ENCODE measurements around the gene SCGB1D4.
"Not testable (repeated sequence)": the region's sequence is repeated elsewhere in the genome, so short reads cannot be mapped to it uniquely, and the experiment has no call there.

The SCGB1D4 gene

GRCh38 chr11:62298975-62299374 lies at the start of gene SCGB1D4:
SCGB1D4 (minus strand) TSS chr11:62299075; CDS start chr11:62299010, 65 bp downstream.
- no peak for DNase-seq (ENCODE audit: low spot score)

DNA sequence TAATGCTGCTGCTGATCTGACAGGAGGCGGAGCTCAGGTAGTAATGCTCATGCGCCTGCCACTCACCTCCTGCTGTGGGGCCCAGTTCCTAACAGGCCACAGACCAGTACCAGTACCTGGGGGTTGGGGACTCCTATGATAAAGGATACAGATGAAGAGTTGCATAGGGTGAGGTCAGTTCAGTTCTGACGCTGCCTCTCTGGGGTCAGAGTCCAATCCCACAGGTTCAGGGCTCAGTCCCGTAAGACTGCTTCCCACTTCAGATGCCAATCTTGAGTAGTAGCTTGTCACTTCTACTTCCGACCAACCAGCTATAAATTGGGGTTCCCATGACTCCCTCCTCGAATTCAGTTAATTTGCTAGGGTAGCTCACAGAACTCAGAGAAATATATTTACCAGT lies 47.0 kb upstream of the SCGB1D4 start:
- no peak for DNase-seq (ENCODE audit: low spot score)

DNA sequence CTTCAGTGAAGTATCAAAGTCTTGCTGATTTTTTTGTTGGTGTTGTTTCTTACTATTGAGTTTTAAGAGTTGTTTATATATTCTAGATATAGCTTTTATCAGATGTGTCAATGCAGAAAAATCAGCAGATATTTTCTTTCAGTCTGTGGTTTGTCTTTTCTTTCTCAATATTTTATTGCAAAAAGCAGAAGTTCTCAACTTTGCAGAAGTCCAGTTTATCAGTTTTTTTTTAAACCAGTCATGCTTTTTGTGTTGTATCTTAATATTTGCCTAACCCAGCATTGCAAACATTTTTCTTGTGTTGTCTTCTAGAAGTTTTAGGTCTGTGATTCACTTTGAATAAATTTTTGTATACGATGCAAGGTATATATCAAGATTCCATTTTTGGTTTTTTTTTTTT lies 45.3 kb upstream of the SCGB1D4 start:
- no peak for DNase-seq (ENCODE audit: low spot score)

- not testable (repeated sequence) for DNase-seq (ENCODE audit: low spot score)
Measured at GRCh38 chr11:62343646-62344190, 44.8 kb upstream of the SCGB1D4 start.

- DNase-seq (ENCODE audit: low spot score) = no peak
Measured at GRCh38 chr11:62341588-62341987, 42.7 kb upstream of the SCGB1D4 start.

- DNase-seq (ENCODE audit: low spot score) = no peak
Measured at GRCh38 chr11:62340269-62340901, 41.5 kb upstream of the SCGB1D4 start.

GRCh38 chr11:62338218-62338617 lies 39.3 kb upstream of the SCGB1D4 start:
- DNase-seq (ENCODE audit: low spot score) = no peak

DNA sequence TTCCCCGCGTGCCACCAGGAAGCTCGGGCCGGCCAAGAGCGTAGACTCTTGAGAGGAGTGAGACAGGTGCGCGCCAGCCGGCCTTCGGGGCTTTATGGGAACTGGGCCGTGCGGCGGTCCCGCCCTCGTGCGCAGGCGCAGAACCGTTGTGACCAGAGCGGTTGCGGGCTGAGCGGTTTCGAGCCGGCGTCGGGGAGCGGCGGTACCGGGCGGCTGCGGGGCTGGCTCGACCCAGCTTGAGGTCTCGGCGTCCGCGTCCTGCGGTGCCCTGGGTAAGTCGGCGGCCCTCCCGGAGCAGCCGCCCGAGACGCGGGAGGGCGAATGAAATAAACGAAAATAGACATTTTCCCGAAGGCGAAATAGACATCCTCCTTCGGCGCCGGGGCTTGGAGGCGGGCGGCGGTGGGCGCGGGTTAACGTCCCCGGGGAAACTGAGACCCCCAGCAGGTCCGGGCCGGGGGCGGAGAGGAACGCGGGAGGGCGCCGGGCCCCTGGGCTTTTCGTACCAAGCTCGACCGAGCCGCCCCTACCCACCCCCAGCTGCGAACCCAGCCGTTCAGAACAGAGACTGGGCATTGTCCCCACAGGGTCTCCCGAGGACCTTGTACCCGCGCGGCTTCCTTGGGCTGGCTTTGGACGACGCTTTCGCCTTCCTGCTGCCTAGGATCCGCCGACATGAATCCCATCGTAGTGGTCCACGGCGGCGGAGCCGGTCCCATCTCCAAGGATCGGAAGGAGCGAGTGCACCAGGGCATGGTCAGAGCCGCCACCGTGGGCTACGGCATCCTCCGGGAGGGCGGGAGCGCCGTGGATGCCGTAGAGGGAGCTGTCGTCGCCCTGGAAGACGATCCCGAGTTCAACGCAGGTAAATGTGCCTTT lies 38.7 kb upstream of the SCGB1D4 start, which contains the start of gene ASRGL1:
ASRGL1 (plus strand) TSS at position 146 of the 879 bp plus-strand sequence; CDS start at position 676, 530 bp downstream.
- peak; percentile 46 for DNase-seq (ENCODE audit: low spot score)

DNA sequence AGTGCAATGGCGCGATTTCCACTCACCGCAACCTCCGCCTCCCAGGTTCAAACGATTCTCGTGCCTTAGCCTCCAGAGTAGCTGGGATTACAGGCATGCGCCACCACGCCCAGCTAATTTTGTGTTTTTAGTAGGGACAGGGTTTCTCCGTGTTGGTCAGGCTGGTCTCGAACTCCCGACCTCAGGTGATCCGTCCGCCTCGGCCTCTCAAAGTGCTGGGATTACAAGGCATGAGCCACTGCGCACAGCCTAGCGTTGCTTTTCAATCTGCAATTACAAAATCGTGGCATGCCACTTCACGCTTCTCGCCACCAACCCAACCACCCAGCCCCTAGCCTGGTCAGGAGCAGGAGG lies 38.1 kb upstream of the SCGB1D4 start:
- DNase-seq (ENCODE audit: low spot score) = not testable (repeated sequence)

DNA sequence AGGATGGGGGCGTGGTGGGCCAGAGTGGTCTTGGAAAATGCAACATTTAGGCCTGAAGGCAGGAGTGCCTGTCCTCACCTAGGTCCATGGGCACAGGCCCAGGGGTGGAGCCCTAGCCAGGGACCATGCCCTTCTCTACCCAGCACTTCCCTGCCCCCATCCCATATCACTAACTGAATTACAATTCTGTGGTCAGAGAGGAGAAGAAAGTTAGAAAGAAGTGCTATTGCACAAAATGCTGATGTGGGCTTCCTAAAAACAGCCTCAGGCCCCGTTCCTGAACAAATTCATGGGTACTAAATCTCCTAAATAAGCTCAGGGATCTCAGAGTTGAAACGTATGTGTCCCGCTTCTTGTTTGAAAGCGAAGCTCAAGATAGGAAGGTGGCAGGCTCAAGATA lies 34.9 kb upstream of the SCGB1D4 start:
- no peak for DNase-seq (ENCODE audit: low spot score)

DNA sequence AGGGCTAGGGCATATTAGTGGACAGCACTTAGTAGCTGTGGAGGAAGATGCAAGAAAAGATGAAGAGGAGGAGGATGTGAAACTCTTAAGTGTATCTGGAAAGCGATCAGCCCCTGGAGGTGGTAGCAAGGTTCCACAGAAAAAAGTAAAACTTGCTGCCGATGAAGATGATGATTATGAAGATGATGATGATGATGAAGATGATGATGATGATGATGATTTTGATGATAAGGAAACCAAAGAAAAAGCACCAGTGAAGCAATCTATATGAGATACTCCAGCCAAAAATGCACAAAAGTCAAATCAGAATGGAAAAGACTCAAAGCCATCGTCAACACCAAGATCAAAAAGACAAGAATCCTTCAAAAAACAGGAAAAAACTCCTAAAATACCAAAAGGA lies 32.4 kb upstream of the SCGB1D4 start:
- not testable (repeated sequence) for DNase-seq (ENCODE audit: low spot score)

DNA sequence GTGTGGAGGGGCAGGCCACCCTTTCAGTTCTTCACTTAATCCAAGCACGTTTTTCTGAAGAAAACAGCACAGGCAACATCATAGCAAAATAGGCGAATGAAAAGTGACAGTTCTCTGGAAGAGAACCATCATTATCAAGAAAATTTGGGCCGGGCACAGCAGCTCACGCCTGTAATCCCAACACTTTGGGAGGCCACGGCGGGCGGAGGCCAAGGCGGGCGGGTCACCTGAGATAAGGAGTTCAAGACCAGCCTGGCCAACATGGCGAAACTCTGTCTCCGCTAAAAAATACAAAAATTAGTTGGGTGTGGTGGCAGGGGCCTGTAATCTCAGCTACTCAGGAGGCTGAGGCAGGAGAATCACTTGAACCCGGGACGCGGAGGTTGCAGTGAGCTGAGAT lies 28.7 kb upstream of the SCGB1D4 start:
- DNase-seq (ENCODE audit: low spot score) = not testable (repeated sequence)

DNA sequence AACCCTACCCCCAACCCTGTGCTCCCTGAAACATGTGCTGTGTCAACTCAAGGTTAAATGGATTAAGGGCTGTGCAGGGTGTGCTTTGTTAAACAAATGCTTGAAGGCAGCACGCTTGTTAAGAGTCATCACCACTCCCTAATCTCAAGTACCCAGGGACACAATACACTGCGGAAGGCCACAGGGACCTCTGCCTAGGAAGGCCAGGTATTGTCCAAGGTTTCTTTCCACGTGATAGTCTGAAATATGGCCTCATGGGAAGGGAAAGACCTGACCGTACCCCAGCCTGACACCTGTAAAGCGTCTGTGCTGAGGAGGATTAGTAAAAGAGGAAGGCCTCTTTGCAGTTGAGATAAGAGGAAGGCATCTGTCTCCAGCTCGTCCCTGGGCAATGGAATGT lies 27.8 kb upstream of the SCGB1D4 start:
- not testable (repeated sequence) for DNase-seq (ENCODE audit: low spot score)

DNA sequence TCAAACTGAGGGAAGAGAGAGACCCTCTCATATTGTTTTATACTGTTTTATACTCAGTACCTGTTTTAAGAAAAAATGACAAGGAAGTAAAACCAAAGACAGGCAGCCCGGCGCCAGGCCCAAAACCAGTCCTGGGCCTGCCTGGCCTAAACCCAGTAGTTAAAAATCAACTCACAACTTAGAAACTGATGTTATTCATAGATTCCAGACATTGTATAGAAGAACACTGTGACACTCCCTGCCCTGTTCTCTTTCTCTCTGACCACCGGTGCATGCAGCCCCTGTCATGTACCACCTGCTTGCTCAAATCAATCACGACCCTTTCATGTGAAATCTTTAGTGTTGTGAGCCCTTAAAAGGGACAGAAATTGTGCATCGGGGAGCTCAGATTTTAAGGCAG lies 26.9 kb upstream of the SCGB1D4 start:
- not testable (repeated sequence) for DNase-seq (ENCODE audit: low spot score)

- DNase-seq (ENCODE audit: low spot score) = no peak
Measured at GRCh38 chr11:62324731-62325556, 26.1 kb upstream of the SCGB1D4 start.

DNA sequence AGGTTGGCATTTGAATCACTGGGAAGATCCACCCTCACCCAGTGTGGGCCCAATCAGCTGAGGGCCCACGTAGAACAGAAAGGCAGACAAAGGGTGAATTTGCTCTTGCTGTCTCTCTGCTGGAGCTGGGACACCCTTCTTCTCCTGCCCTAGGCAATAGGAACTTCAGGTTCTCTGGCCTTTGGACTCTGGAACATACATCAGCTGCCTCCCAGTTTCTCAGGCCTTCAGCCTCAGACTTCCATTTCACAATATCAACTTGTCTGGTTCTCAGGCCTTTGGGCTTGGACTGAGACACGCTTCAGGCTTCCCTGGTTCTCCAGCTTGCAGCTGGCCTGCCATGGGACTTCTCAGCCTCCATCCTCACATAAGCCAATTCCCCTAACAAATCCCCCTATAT lies 23.6 kb upstream of the SCGB1D4 start:
- no peak for DNase-seq (ENCODE audit: low spot score)

GRCh38 chr11:62315431-62315830 lies 16.6 kb upstream of the SCGB1D4 start:
- DNase-seq (ENCODE audit: low spot score) = no peak

DNA sequence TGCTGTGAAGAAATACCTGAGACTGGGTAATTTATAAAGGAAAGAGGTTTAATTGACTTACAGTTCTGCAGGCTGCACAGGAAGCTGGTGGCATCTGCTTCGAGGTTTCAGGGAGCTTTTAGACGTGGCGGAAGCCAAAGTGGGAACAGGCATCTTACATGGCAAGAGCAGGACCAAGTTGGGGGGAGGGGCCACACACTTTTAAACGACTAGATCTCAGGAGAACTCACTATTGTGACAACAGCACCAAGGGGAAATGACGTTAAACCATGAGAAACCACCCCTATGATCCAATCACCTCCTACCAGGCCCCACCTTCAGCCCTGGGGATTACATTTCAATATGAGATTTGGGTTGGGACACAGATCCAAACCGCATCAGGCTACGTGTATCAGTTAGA lies 11.1 kb upstream of the SCGB1D4 start:
- DNase-seq (ENCODE audit: low spot score) = no peak

- no peak for DNase-seq (ENCODE audit: low spot score)
Measured at GRCh38 chr11:62307950-62308349, 9.1 kb upstream of the SCGB1D4 start.

GRCh38 chr11:62306227-62306626 lies 7.4 kb upstream of the SCGB1D4 start:
- no peak for DNase-seq (ENCODE audit: low spot score)

GRCh38 chr11:62295504-62295903 lies 3.4 kb downstream of the SCGB1D4 start:
- DNase-seq (ENCODE audit: low spot score) = peak; percentile 22

DNA sequence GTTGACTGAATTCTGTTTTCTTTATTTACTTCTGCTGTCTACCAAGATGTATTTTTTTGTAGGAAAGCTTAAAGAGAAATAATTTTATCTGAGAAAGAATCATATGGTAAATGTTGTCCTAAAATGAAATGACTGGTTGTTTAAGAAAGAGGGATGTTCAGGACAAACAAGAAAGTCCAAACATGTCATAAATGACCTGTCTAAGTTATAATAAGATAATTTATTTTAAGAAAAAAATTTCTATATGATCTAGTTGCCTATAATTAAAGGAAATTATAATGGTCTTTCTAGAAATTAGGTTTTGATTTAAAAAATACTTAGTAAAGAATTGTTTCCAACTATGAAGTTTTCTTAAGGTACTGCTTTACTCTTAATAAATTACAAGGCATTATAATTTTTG lies 18.4 kb downstream of the SCGB1D4 start:
- DNase-seq (ENCODE audit: low spot score) = no peak

Data from COLO829 (cell line).